CD4-positive, alpha-beta T cell treated with Interleukin-10 for 1 hour (primary cell): ENCODE data around the gene SLC25A27.

Experiments
- DNase-seq: peaks from one replicate; pipeline ENCODE4 v3.0.0-alpha.2; 2020

The SLC25A27 gene

DNA sequence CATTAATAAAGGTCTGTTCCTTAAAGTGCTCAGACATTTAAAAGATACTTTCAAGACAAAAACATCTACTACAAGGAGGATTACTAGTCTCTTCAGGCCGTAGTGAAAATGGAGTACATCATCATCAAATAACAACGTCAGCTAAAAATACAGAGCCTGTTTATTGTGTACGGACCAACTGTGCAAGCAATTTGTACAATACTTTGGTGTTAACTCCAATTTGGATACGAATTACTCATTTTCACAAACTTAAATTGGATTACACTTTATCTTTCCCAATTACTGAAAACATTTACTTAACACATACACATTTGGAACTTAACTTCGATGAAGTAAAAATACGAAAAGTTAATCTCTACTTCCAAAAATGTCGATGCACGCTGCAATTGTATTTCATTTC lies 959 bp upstream of the SLC25A27 start:
- DNase-seq = no peak

DNA sequence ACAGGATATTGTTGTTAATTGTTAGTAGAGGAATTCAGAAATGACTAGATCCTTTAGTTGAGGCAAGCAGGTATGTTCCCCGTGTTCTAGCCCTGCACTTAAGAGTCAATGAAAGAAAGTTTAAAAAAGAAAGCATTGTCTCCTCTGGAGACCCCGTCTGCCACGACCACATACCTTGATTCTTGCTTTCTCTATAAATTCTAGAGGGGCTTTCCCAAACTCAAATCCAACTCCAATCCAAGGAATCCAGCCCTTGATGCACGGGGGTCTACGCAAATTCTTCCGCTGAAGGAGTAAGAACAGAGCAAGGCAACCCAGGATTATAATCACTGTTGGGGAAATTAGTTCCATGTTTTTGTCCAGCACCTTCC lies 558 bp upstream of the SLC25A27 start:
- no peak for DNase-seq

DNA sequence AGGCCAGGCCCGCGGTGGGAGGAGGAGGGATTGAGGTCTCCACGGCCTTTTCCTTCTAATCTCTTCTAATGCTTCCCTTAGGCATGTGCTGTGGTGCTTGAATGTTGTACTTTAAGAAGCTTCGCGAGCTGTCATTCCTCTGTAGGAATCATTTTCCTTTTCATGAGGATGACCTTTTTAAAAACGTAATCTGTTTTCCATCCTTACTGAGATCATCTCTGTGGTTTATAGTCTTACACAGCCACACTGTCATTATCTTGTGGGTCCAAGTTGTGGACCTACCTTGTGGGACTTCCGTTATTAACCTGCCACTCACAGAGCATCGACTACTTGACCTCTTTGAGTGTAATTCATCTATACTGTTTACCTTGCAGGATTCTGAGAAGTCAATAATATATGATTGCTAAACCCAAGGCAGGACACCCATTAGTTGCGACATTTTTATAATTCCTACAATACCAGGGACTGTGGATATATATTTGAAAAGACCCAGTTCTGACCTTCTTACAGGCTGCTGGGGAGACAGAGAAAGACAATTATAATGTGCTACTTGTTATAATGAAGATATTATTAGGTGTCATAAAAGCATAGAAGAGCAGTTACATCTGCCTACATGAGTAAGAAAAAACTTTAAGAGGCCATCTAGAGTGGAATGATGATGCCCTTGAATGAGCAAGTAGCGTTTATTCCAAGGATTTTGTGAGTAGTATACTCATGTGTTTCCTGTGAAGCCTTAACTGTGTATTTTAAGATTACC lies 842 bp downstream of the SLC25A27 start:
- DNase-seq = no peak

DNA sequence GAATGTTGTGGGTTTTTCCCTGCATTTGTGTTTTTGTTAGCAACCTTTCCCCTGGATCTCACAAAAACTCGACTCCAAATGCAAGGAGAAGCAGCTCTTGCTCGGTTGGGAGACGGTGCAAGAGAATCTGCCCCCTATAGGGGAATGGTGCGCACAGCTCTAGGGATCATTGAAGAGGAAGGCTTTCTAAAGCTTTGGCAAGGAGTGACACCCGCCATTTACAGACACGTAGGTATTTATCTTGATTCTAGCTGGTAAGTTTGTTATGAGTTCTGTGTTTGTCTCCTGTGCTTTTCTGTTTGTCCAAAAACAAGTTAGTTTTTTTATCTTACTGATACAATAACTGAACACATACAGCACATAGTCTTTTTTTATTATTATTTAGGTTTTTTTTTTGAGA lies 3.0 kb downstream of the SLC25A27 start:
- DNase-seq = no peak

DNA sequence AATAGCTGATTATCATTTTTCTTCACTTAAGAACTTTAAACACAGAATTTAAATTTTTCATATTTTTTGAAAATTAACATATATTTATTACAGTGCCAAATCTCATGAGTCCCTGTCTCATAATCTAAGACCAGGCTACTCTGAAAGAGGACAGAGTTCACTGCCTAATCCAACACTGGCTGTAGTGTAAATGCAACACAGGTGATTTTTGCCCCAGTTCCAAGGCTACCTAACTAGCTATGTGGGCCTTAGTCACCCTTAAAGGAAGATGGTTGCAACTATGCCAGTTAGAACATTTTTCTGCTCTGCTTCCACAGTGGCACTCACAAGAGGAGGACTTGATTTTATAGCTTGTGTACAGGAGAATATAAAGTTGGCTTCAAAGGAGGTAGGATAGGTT lies 4.9 kb downstream of the SLC25A27 start:
- no peak for DNase-seq

DNA sequence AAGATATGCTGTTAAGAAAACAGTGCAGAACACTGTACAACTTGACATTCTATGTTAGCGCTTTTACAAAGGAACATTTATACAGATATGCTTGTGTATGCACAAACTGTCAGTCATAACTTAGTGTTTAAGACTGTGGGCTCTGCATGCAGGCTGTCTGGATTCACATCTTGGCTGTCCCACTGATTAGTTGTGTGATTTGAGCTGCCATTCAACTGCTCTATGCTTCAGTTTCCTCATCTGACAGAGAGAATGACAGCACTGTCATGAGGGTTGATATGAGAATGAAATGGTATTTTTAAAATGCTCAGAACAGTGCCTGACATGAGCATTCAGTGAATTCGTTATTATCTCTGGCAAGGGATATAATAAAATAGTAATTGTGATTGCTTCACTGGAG lies 8.7 kb downstream of the SLC25A27 start:
- no peak for DNase-seq

DNA sequence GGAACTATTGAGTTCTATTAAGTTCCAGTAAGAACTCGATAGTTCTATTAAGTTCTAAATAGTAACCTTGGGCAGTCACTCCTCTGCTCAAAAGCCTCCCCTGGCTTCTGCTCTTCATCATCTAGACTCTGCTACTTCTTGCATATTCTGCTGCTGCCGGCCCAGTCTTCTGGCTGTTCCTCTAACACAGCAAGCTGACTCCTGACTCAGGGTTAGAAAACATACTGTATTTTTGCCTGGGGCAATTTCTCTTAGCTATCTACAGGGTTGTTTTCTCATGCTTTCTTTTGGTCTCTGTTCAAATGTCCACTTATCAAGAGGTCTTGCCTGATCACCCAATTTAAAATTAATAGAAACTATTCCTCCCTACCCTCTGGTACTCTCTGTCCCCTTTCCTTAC lies 14.6 kb downstream of the SLC25A27 start:
- no peak for DNase-seq

DNA sequence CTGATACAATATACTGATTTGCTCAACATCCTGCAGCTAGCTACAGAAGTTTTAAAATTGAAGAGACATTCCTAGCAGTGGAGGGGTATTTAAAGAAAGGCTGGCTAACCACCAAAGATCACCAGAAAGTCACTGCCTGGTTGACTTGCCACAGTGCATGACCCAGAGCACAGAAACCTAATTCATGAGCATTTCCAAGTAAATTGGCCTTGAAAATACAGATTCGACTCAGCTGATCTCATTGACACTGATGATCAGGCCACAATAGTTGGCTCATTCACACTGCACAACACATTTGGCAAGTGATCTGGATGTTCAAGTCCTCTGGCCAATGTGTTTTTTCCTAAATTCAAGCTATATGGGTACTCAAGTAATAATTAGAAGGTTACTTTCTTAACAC lies 21.6 kb downstream of the SLC25A27 start:
- no peak for DNase-seq

DNA sequence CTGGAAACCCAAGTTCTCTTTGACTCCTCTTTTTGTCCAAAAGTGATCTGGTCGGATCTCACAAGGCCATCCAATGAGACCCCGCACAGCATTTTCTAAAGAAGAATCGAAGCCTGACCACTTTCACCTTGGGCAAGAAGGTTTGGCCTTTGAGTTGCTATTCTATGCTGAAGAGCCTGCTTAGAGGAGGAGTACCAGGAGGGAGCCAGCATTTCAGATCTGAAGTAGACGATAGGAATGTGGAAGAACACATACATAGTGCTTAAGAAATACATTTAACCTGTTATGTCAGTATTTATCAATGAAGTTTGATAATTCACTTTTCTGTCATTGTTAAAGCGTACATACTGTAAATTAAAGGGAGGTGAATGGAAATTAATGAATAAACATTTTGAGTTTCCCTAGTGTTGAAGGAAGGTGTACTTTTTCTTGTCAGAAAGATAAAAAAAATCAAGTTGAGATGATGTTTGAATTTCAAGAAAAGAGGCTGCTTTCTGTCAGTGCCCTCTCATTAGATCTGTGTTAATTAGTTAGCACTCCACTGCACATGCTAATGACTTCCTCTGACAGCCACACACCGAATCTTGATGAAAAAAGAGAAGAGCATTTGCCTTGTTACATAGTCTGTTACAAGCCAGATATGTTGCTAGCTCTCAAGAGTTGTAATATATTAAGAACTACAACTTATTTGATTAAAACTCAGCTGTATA lies 24.0 kb downstream of the SLC25A27 start:
- no peak for DNase-seq

DNA sequence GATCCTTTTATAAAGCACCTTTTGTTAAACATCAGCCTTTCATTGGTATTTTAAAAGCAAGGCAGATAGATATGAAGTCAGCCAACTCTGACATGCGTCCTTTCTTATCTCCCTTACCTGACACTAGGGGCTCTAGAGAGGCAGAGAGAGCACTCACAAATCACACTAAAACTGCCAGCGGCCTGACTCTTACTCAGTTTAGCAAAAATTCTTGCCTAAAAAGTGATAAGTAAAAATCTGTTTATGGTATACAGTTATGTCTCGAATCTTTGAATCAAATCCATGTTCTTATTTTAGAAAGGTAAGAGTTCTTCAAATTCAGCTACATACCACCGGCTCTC lies 24.5 kb downstream of the SLC25A27 start:
- no peak for DNase-seq

DNA sequence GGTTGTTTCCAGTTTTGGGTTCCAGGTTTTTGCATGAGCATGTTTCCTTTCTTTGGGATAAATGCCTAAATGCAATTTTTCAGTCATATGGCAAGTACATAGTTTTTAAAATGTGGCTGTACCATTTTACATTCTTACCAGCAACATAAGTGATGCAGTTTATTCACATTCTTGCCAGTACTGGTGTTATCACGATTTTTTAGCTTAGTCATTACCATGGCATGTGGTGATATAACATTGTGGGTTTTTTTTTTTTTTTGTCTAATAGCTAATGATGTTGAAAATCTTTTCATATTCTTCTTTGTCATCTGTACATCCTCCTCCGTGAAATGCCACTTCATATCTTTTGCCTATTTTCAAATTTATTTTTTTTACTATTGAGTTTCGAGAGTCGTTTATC lies 32.0 kb downstream of the SLC25A27 start:
- no peak for DNase-seq

DNA sequence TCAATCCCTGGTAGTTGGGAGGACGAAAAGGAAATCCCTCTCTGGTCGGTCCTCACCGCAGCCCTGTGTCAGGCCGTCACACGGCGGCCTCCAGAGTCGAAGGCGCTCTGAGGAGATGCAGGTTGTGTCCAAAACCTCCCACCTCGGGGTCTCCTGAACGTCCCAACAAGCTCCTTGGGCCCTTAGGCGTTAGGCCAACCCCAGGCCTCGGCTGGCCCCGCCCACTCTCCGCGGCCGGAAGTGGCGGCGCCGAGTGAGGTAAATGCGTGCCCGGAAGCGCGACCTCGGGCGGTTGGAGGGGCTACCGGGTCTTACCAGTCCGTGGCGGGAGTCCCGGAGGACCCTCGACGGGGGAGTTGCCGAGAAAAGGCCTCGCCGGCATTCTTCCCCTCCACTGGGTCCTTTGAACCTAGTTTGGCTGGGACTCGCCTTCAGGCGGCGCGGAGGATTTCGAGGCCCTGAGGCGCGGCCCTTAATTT lies 34.9 kb downstream of the SLC25A27 start, which contains the start of gene TDRD6:
TSS of gene TDRD6 (plus strand) at position 267 of the 479 bp plus-strand sequence. CDS start 244 bp downstream, outside the sequence.
- DNase-seq = no peak

DNA sequence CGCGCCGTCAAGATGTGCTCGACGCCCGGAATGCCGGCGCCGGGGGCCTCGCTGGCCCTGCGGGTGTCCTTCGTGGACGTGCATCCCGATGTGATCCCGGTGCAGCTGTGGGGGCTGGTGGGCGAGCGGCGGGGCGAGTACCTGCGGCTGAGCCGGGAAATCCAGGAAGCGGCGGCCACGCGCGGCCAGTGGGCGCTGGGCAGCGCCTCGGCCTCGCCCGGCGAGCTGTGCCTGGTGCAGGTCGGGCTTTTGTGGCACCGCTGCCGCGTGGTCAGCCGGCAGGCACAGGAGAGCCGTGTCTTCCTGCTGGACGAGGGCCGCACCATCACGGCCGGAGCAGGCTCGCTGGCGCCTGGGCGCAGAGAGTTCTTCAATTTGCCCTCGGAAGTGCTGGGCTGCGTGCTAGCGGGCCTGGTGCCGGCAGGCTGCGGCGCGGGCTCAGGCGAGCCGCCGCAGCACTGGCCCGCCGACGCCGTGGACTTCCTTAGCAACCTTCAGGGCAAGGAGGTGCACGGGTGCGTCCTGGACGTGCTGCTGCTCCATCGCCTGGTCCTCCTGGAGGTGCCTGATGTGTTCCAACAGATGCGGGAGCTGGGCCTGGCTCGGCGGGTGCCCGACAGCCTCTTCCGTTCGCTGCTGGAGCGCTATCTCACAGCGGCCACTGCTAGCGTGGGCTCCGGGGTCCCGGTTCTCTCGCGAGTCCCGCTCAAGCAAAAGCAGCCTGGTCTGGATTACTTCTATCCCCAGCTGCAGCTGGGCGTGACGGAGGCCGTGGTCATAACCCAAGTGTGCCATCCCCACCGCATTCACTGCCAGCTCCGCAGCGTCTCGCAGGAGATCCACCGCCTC lies 35.6 kb downstream of the SLC25A27 start:
- no peak for DNase-seq

DNA sequence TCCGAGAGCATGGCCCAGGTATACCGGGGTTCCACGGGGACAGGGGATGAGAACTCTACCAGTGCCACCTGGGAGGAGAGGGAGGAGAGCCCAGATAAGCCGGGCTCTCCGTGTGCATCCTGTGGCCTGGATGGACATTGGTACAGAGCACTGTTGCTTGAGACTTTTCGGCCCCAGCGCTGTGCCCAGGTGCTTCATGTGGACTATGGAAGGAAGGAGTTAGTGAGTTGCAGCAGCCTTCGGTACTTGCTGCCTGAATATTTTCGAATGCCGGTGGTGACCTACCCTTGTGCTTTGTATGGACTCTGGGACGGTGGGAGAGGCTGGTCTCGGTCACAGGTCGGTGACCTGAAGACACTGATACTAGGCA lies 36.2 kb downstream of the SLC25A27 start:
- no peak for DNase-seq

DNA sequence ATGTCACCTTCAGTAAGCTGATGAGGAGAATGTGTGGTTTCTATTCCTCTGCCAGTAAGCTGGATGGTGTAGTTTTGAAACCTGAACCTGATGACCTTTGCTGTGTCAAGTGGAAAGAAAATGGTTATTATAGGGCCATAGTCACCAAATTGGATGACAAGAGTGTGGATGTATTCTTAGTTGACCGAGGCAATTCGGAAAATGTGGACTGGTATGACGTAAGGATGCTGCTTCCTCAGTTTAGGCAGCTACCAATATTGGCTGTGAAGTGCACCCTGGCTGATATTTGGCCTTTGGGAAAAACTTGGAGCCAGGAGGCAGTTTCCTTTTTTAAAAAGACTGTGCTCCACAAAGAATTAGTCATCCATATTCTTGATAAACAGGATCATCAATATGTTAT lies 36.9 kb downstream of the SLC25A27 start:
- DNase-seq = no peak

DNA sequence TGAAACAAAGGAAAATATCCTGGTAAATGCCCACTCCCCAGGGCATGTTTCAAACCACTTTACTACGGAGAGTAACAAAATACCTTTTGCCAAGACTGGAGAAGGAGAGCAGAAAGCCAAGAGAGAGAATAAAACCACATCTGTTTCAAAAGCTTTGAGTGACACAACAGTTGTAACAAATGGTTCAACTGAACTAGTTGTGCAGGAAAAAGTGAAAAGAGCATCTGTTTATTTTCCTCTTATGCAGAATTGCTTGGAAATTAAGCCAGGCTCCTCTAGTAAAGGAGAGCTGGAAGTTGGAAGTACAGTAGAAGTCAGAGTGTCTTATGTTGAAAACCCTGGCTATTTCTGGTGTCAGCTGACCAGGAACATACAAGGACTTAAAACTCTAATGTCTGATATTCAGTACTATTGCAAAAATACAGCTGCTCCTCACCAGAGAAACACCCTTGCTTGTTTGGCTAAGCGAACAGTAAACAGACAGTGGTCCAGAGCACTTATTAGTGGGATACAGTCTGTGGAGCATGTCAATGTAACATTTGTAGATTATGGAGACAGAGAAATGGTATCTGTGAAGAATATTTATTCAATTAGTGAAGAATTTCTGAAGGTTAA lies 37.5 kb downstream of the SLC25A27 start:
- no peak for DNase-seq

DNA sequence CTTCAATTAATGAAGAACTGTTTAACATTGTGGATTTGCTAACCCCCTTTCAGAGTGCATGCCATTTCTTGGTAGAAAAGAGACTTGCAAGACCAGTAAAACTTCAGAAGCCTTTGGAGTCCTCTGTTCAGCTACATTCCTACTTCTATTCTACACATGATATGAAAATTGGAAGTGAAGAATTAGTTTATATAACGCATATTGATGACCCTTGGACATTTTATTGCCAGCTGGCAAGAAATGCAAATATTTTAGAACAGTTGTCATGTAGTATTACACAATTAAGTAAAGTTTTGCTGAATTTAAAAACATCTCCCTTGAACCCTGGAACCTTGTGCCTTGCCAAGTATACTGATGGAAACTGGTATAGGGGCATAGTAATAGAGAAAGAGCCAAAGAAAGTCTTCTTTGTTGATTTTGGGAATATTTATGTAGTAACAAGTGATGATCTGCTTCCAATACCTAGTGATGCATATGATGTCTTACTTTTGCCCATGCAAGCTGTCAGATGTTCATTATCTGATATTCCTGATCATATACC lies 38.2 kb downstream of the SLC25A27 start:
- DNase-seq = no peak

DNA sequence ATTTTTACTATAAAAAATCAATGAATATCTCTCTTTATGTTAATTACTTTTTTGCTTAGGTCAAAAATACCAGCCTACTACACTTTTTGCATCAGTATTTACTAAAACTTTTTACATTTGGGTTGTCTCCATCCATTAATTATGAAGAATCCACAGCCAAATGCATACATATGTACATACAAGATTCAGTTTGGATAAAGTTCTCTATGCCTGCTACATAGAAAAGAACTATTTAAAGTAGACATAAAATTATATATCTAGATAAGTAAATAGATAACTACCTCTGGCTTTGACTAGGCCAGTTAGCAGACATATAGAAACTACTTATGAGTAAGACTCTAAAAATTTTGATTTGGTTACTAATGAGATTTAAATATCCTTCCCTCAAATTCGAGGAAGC lies 47.2 kb downstream of the SLC25A27 start:
- no peak for DNase-seq

DNA sequence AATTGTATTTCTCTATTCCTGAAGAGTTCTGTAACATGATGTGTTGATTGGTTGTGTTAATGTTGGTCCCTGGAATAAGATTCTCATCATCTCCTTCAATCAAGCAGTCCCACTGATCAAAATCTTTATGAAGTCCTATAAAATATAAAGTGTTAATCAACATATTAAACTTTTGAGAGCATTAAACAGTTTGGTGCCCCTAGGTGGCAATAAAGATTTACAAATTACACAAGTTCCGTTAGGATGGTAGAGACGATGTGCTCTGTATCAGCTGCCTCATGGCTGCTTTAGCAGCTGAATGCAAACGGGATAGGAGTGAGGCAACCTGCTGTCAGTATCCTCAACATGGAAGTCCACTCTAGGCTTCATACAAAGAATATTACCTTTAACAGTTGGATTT lies 51.8 kb downstream of the SLC25A27 start:
- no peak for DNase-seq

DNA sequence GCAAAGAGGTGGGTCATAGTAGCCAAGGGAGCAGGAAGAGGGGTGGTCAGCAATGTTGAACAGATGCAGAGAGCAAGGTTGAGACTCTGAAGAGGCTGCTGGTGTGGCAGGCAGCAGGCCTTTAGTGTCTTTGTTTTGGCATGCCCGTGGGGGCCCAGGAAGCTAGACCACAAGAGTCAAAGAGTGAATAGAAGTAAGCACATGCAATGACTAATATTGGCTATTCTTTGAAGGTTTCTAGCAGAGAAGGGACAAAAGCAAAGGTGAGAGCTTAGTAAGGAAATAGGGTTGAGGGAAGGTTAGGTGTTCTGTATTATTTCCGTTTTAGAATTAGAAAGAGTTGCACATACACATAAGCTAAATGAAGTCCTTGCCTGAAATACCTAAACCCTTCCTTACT lies 53.7 kb downstream of the SLC25A27 start:
- no peak for DNase-seq

DNA sequence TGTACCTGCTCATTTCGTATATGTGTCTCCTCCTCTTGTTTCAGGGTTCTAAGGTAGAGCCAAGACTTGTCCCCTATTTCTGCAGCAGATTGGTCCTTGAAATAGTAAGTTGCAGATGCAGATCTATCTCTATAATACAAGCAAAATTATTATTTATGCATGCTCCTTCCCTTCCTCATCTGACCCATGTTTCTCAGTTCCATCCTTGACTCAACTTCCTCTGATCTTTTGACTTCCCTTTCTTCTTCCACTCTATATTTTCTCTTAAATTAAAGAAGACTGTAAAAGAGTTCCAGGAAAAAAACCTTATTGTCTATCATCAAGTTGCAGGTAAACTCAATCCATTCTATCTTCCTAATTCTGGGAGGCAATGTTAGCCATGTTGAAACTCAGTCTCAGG lies 58.7 kb downstream of the SLC25A27 start:
- DNase-seq = no peak

DNA sequence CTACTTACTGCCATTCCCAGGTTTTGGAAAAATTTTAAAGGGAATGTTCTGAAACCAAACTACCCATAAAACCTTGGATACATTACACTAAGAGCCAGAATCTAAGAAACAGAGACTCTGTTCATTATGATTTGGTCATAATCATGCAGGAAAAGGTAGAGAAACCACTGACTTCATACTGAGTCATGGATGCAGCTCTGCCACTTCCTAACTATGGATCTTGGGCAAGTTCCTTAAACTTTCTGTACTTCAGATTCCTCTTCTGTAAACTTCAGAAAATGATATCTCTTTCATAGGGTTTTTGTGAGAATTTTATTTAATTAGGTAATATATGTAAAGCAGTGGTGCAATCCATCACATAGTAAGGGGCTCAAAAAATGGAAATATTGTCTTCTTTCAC lies 62.4 kb downstream of the SLC25A27 start:
- DNase-seq = no peak

DNA sequence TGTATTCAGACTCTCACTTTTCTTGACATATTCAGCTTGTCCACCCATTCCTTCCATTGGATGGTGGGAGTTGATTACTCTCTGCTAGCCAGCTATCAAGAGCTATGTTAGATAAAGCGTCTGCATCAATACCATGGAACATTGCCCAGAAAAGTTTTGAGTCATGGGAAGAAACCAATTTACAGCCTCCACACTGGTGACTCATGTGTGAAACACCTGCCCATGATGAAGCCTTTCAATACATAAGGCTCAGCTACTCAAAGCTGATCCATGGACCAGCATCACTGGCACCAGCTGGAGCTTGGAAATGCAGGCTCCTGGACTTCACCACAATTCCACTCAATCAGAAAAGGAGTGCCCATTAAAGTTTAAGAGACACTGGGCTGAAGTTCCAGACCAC lies 66.3 kb downstream of the SLC25A27 start:
- no peak for DNase-seq
